GM23248 (cell line): ENCODE measurements around the gene HOXA1. TPM values are rescaled to one million over a fixed set of nuclear protein-coding genes. Genes with fewer than 3 reads are reported as not detected.

ENCODE experiments used
- DNase-seq: peaks from one replicate; pipeline ENCODE4 v3.0.0-alpha.2; 2015
- H2AFZ ChIP-seq: fragments of 200-600 bp; sonication (generic); 2 replicates; pipeline ENCODE4 v1.6.1; 2016; ENCODE audit warnings: antibody characterized with exemption
- H3F3A ChIP-seq: fragments of 200-600 bp; sonication (generic); 2 replicates; pipeline ENCODE4 v1.6.1; 2016; ENCODE audit warnings: mild to moderate bottlenecking, antibody characterized with exemption, mixed run types; ENCODE audit not compliant: insufficient read depth
- H3K27ac ChIP-seq: fragments of 200-600 bp; sonication (generic); 2 replicates; pipeline ENCODE4 v1.5.1; 2016; ENCODE audit warnings: mild to moderate bottlenecking
- H3K27me3 ChIP-seq: fragments of 200-600 bp; sonication (generic); replicated peaks from 2 replicates; pipeline ENCODE4 v1.6.1; 2016; ENCODE audit warnings: mild to moderate bottlenecking; ENCODE audit not compliant: insufficient read depth
- H3K36me3 ChIP-seq: fragments of 200-600 bp; sonication (generic); 2 replicates; pipeline ENCODE4 v1.6.1; 2016; ENCODE audit warnings: low read depth, mild to moderate bottlenecking
- H3K4me1 ChIP-seq: fragments of 200-600 bp; sonication (generic); 2 replicates; pipeline ENCODE4 v1.6.1; 2016; ENCODE audit warnings: mild to moderate bottlenecking; ENCODE audit not compliant: insufficient read depth
- H3K4me2 ChIP-seq: fragments of 200-600 bp; sonication (generic); one replicate; pipeline ENCODE4 v1.6.1; 2016; ENCODE audit warnings: mild to moderate bottlenecking; ENCODE audit not compliant: unreplicated experiment
- H3K4me3 ChIP-seq: fragments of 200-600 bp; sonication (generic); 2 replicates; pipeline ENCODE4 v1.5.1; 2016; ENCODE audit warnings: mild to moderate bottlenecking
- H3K79me2 ChIP-seq: fragments of 200-600 bp; sonication (generic); 2 replicates; pipeline ENCODE4 v1.6.1; 2016; ENCODE audit warnings: mild to moderate bottlenecking; ENCODE audit not compliant: insufficient read depth
- H3K9ac ChIP-seq: fragments of 200-600 bp; sonication (generic); 2 replicates; pipeline ENCODE4 v1.6.1; 2016; ENCODE audit warnings: mild to moderate bottlenecking
- H3K9me2 ChIP-seq: fragments of 200-600 bp; sonication (generic); 2 replicates; pipeline ENCODE4 v1.6.1; 2016; ENCODE audit warnings: mixed run types, mild to moderate bottlenecking, moderate library complexity; ENCODE audit not compliant: insufficient read depth
- H3K9me3 ChIP-seq: fragments of 200-600 bp; sonication (generic); one replicate; pipeline ENCODE4 v1.6.1; 2017; ENCODE audit warnings: low read depth
- H4K20me1 ChIP-seq: fragments of 200-600 bp; sonication (generic); 2 replicates; pipeline ENCODE4 v1.6.0; 2016; ENCODE audit not compliant: insufficient read depth
- EZH2 ChIP-seq: fragments of 200-600 bp; sonication (generic); IDR thresholded peaks from 2 replicates; pipeline ENCODE4 v1.6.1; 2018; ENCODE audit warnings: antibody characterized with exemption, mild to moderate bottlenecking; ENCODE audit not compliant: insufficient read depth, poor library complexity, severe bottlenecking
- EZH2phosphoT487 ChIP-seq: fragments of 200-600 bp; sonication (generic); IDR thresholded peaks from 2 replicates; pipeline ENCODE4 v1.6.1; 2018; ENCODE audit warnings: antibody characterized with exemption, moderate library complexity, mild to moderate bottlenecking, low read depth; ENCODE audit not compliant: insufficient read depth
- WGBS, 2 experiments: methylation state at CpG; one replicate each; pipeline ENCODE4 v1.1.6; 2015 to 2017; ENCODE audit warnings: low lambda C conversion rate in 2 of 2, low coverage in 1 of 2; ENCODE audit errors: missing lambda C conversion rate in 2 of 2; 5-methylcytosine and 5-hydroxymethylcytosine counted together
- in situ Hi-C: fragments of 300-500 bp; cut with MboI; formaldehyde crosslinking; loops from 2 replicates; pipeline ENCODE4 v1.15.0; 2020
- polyA plus RNA-seq: library from polyadenylated mRNA; unstranded; fragments of >200 nt; fragmentation: Nextera tagmentation; extraction: Ambion mirVana; gene quantifications from 2 replicates; pipeline ENCODE4 v1.2.1, GENCODE V29; 2016
- total RNA-seq: library from RNA; depleted of rRNA; stranded (reverse); fragments of >200 nt; shearing (Covaris generic); gene quantifications from 2 replicates; pipeline ENCODE4 v1.2.3, GENCODE V29; 2014

HOXA1 gene
- total and polyA plus RNA-seq, 2 experiments from 2014 or later: 0.97 to 1.8 TPM

- no peak for DNase-seq
- Histone ChIP-seq H3F3A (no peaks in the 10 kb centered on the region), H3K27ac (no peak overlapping the region), H3K79me2 (no peaks in the 10 kb centered on the region), H3K4me2 (no peak overlapping the region), H2AFZ (no peak overlapping the region), H3K9me2 (no peaks in the 10 kb centered on the region), H3K4me3 (no peak overlapping the region), H3K27me3 (no peaks in the 10 kb centered on the region), H3K9me3 (no peaks in the 10 kb centered on the region), H3K36me3 (no peaks in the 10 kb centered on the region), H3K9ac (no peak overlapping the region), H4K20me1 (no peaks in the 10 kb centered on the region), H3K4me1 (no peaks in the 10 kb centered on the region)
- no peak for TF ChIP-seq EZH2
- no peak for TF ChIP-seq EZH2phosphoT487
- in situ Hi-C loops: no loop called here
These were observed 22.7 kb downstream of the HOXA1 start for GRCh38 chr7:27073076-27073475.

- Histone ChIP-seq H3K4me1 (no peaks in the 10 kb centered on the region), H3K4me2 (no peak overlapping the region), H3F3A (no peaks in the 10 kb centered on the region), H2AFZ (no peak overlapping the region), H3K36me3 (no peaks in the 10 kb centered on the region), H3K27ac (no peak overlapping the region), H3K4me3 (no peak overlapping the region), H3K79me2 (no peaks in the 10 kb centered on the region), H3K9ac (no peak overlapping the region), H3K27me3 (no peaks in the 10 kb centered on the region), H3K9me2 (no peaks in the 10 kb centered on the region), H4K20me1 (no peaks in the 10 kb centered on the region), H3K9me3 (no peaks in the 10 kb centered on the region)
- in situ Hi-C loops: no loop called here
- no peak for DNase-seq
- no peak for TF ChIP-seq EZH2phosphoT487
- no peak for TF ChIP-seq EZH2
- WGBS, 2 experiments: 83 to 84% methylated on average over 6 of the region's 6 CpGs
These were observed 24.0 kb downstream of the HOXA1 start for GRCh38 chr7:27071622-27072390.

- no peak for DNase-seq
- peaks cover 25% of the 10 kb centered on the region for H3F3A ChIP-seq
- H3K4me1 ChIP-seq: peaks cover 23% of the 10 kb centered on the region
- WGBS, 2 experiments: 100% methylated on average over 1 of the region's 1 CpG
- H2AFZ ChIP-seq: no peak overlapping the region
- H3K9me2 ChIP-seq: no peaks in the 10 kb centered on the region
- no peaks in the 10 kb centered on the region for H3K79me2 ChIP-seq
- in situ Hi-C loops: no loop called here
- no peak overlapping the region for H3K9ac ChIP-seq
- no peaks in the 10 kb centered on the region for H4K20me1 ChIP-seq
- TF ChIP-seq EZH2 (no peak), EZH2phosphoT487 (no peak)
- no peaks in the 10 kb centered on the region for H3K27me3 ChIP-seq
- no peak overlapping the region for H3K4me3 ChIP-seq
- H3K9me3 ChIP-seq: no peaks in the 10 kb centered on the region
- H3K4me2 ChIP-seq: no peak overlapping the region
- no peaks in the 10 kb centered on the region for H3K36me3 ChIP-seq
- H3K27ac ChIP-seq: no peak overlapping the region
These were observed 27.5 kb downstream of the HOXA1 start for GRCh38 chr7:27068259-27068658.

GRCh38 chr7:27066148-27066547 lies 29.7 kb downstream of the HOXA1 start:
- H3K79me2 ChIP-seq: no peaks in the 10 kb centered on the region
- no peak overlapping the region for H3K4me2 ChIP-seq
- H2AFZ ChIP-seq: no peak overlapping the region
- peaks cover 23% of the 10 kb centered on the region for H3K4me1 ChIP-seq
- no peak overlapping the region for H3K27ac ChIP-seq
- no peak for TF ChIP-seq EZH2
- TF ChIP-seq EZH2phosphoT487: peak; percentile 97
- H3K9me3 ChIP-seq: no peaks in the 10 kb centered on the region
- peak; percentile 84 for DNase-seq
- no peaks in the 10 kb centered on the region for H4K20me1 ChIP-seq
- in situ Hi-C loops: no loop called here
- H3K9me2 ChIP-seq: no peaks in the 10 kb centered on the region
- no peak overlapping the region for H3K9ac ChIP-seq
- WGBS, 2 experiments: 17 to 18% methylated on average over 3 of the region's 3 CpGs
- H3F3A ChIP-seq: peaks cover 25% of the 10 kb centered on the region
- no peaks in the 10 kb centered on the region for H3K27me3 ChIP-seq
- no peaks in the 10 kb centered on the region for H3K36me3 ChIP-seq
- no peak overlapping the region for H3K4me3 ChIP-seq

GRCh38 chr7:27065709-27066108 lies 30.1 kb downstream of the HOXA1 start:
- Histone ChIP-seq H3K4me3 (no peak overlapping the region), H3K9me2 (no peaks in the 10 kb centered on the region), H3K4me1 (peaks cover 23% of the 10 kb centered on the region), H2AFZ (no peak overlapping the region), H3K36me3 (no peaks in the 10 kb centered on the region), H3K27me3 (no peaks in the 10 kb centered on the region), H3K27ac (no peak overlapping the region), H3K79me2 (no peaks in the 10 kb centered on the region), H3K9ac (no peak overlapping the region), H3F3A (peaks cover 25% of the 10 kb centered on the region), H4K20me1 (no peaks in the 10 kb centered on the region), H3K4me2 (no peak overlapping the region), H3K9me3 (no peaks in the 10 kb centered on the region)
- in situ Hi-C loops: no loop called here
- TF ChIP-seq EZH2 (no peak), EZH2phosphoT487 (no peak)
- WGBS, 2 experiments: 51 to 57% methylated on average over 2 of the region's 2 CpGs
- no peak for DNase-seq
